Brain microvascular endothelial cell (primary cell): ENCODE results near the gene CCDC40.

Experiments used
- DNase-seq: peaks from one replicate; pipeline ENCODE4 v3.0.0-alpha.2; 2020
- H3K27ac ChIP-seq: fragments of 250-450 bp; sonication (Bioruptor Pico); 2 replicates; pipeline ENCODE4 v1.5.1; 2020; ENCODE audit warnings: mild to moderate bottlenecking, moderate library complexity
- H3K27me3 ChIP-seq: fragments of 250-450 bp; sonication (Bioruptor Pico); replicated peaks from 2 replicates; pipeline ENCODE4 v1.5.1; 2020; ENCODE audit warnings: mild to moderate bottlenecking
- H3K36me3 ChIP-seq: fragments of 250-450 bp; sonication (Bioruptor Pico); replicated peaks from 2 replicates; pipeline ENCODE4 v1.5.1; 2020; ENCODE audit warnings: mild to moderate bottlenecking
- H3K4me3 ChIP-seq: 2 replicates; pipeline ENCODE4 v1.5.1; 2011; ENCODE audit warnings: low read depth, mild to moderate bottlenecking, control low read depth, low read length, moderate library complexity
- in situ Hi-C: cut with HindIII; loops from 2 replicates; pipeline ENCODE4 v1.10.0; 2017; ENCODE audit warnings: low sequenced_read_pairs, low pct_ligation_motif_present
- TF ChIP-seq, protein P1 (sequence below): IDR thresholded peaks from 2 replicates; pipeline ENCODE4 v1.5.1; 2011; ENCODE audit warnings: low read depth, mild to moderate bottlenecking, moderate library complexity, low read length, control low read depth, inconsistent platforms; ENCODE audit errors: missing control alignments

Gene CCDC40

DNA sequence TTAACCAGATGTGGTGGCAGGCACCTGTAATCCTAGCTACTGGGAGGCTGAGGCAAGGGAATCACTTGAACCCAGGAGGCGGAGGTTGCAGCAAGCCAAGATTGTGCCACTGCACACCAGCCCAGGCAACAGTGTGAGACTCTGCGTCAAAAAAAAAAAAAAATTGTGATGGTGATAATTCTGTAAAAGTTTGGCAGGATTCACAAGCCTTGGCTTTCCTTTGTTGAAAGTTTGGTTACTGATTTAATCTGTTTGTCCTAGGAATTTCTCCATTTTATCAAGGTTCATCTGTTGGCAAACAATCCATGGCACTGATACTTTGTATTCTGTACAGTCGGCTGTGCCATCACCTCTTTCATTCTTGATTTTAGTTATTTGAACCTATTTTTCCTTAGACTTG is 94.5 kb downstream of the CCDC40 start:
- TF ChIP-seq, protein P1, sequence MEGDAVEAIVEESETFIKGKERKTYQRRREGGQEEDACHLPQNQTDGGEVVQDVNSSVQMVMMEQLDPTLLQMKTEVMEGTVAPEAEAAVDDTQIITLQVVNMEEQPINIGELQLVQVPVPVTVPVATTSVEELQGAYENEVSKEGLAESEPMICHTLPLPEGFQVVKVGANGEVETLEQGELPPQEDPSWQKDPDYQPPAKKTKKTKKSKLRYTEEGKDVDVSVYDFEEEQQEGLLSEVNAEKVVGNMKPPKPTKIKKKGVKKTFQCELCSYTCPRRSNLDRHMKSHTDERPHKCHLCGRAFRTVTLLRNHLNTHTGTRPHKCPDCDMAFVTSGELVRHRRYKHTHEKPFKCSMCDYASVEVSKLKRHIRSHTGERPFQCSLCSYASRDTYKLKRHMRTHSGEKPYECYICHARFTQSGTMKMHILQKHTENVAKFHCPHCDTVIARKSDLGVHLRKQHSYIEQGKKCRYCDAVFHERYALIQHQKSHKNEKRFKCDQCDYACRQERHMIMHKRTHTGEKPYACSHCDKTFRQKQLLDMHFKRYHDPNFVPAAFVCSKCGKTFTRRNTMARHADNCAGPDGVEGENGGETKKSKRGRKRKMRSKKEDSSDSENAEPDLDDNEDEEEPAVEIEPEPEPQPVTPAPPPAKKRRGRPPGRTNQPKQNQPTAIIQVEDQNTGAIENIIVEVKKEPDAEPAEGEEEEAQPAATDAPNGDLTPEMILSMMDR: no peak
- no peak overlapping the region for H3K4me3 ChIP-seq
- H3K27me3 ChIP-seq: no peaks in the 10 kb centered on the region
- in situ Hi-C loops: no loop called here
- peaks cover 28% of the 10 kb centered on the region for H3K36me3 ChIP-seq
- no peak overlapping the region for H3K27ac ChIP-seq
- DNase-seq: no peak

- H3K27ac ChIP-seq: no peak overlapping the region
- in situ Hi-C loops: no loop called here
- H3K4me3 ChIP-seq: no peak overlapping the region
- no peaks in the 10 kb centered on the region for H3K27me3 ChIP-seq
- H3K36me3 ChIP-seq: peaks cover 49% of the 10 kb centered on the region
- no peak for DNase-seq
- TF ChIP-seq, protein P1: no peak
These were observed 96.6 kb downstream of the CCDC40 start for GRCh38 chr17:80132906-80133625.

DNA sequence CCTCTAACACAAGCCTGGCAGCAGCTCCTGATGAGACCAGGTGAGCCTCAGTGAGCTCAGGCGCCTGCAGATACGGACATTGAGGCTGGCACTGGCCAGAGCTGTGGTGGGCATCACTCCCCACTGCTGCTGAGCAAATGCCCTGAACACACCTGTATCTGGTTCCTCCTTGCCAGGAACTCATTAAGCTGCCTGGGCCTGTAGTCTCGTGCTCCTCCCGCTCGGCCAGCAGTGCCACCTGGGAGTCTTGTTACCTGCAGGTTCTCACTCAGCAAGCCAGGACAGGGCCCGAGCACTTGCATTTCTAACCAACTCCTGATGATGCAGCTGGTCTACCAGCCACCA is 97.2 kb downstream of the CCDC40 start:
- Histone ChIP-seq H3K27ac (no peak overlapping the region), H3K36me3 (peaks cover 55% of the 10 kb centered on the region), H3K27me3 (no peaks in the 10 kb centered on the region), H3K4me3 (no peak overlapping the region)
- TF ChIP-seq, protein P1: no peak
- in situ Hi-C loops: no loop called here
- no peak for DNase-seq

- Histone ChIP-seq H3K4me3 (no peak overlapping the region), H3K27ac (no peak overlapping the region), H3K27me3 (no peaks in the 10 kb centered on the region), H3K36me3 (peaks cover 80% of the 10 kb centered on the region)
- TF ChIP-seq, protein P1: no peak
- no peak for DNase-seq
- in situ Hi-C loops: no loop called here
These were observed 100.7 kb downstream of the CCDC40 start for GRCh38 chr17:80137131-80137530.

GRCh38 chr17:80138856-80139426 is 102.5 kb downstream of the CCDC40 start:
- Histone ChIP-seq H3K4me3 (no peak overlapping the region), H3K36me3 (peaks cover 86% of the 10 kb centered on the region), H3K27me3 (no peaks in the 10 kb centered on the region), H3K27ac (no peak overlapping the region)
- no peak for DNase-seq
- TF ChIP-seq, protein P1: no peak
- in situ Hi-C loops: no loop called here
